SU-DHL-6 (cell line): ENCODE data around the gene CREB5.

Experiments used
- H2AFZ ChIP-seq: fragments of 200-600 bp; sonication (generic); 2 replicates; pipeline ENCODE4 v1.6.1; 2014; ENCODE audit warnings: low read depth, mild to moderate bottlenecking, moderate library complexity, mixed read lengths, antibody characterized with exemption, low read length; ENCODE audit not compliant: severe bottlenecking
- H3F3A ChIP-seq: fragments of 200-600 bp; shearing (Covaris generic); 2 replicates; pipeline ENCODE4 v1.6.0; 2016; ENCODE audit warnings: antibody characterized with exemption, mild to moderate bottlenecking; ENCODE audit not compliant: insufficient read depth
- H3K27ac ChIP-seq: fragments of 200-600 bp; sonication (generic); 2 replicates; pipeline ENCODE4 v1.5.1; 2016; ENCODE audit warnings: low read depth, mild to moderate bottlenecking, low read length, moderate library complexity, mixed read lengths
- H3K27me3 ChIP-seq: fragments of 200-600 bp; sonication (generic), shearing (Covaris generic); 2 replicates; pipeline ENCODE4 v1.6.0; 2014; ENCODE audit warnings: mild to moderate bottlenecking, low read length
- H3K36me3 ChIP-seq: fragments of 200-600 bp; sonication (generic); 2 replicates; pipeline ENCODE4 v1.6.1; 2014; ENCODE audit warnings: mild to moderate bottlenecking, low read length, mixed read lengths
- H3K4me2 ChIP-seq: fragments of 300-600, 200-600 bp; shearing (Covaris generic), sonication (generic); 2 replicates; pipeline ENCODE4 v1.6.0; 2014; ENCODE audit warnings: low read length, low read depth, mild to moderate bottlenecking; ENCODE audit not compliant: poor library complexity, severe bottlenecking
- H3K4me3 ChIP-seq: fragments of 200-600 bp; sonication (generic); 2 replicates; pipeline ENCODE4 v1.5.1; 2014; ENCODE audit warnings: antibody characterized with exemption, low read length, mild to moderate bottlenecking, mixed read lengths; ENCODE audit not compliant: insufficient read depth, poor library complexity, severe bottlenecking
- H3K79me2 ChIP-seq: fragments of 200-600 bp; sonication (generic); 2 replicates; pipeline ENCODE4 v1.6.1; 2014; ENCODE audit warnings: mild to moderate bottlenecking, low read length, moderate library complexity; ENCODE audit not compliant: insufficient read depth
- H3K9ac ChIP-seq: fragments of 200-600 bp; sonication (generic); 2 replicates; pipeline ENCODE4 v1.7.0; 2014; ENCODE audit warnings: mild to moderate bottlenecking, low read length
- H3K9me2 ChIP-seq: fragments of 200-600 bp; sonication (generic); replicated peaks from 2 replicates; pipeline ENCODE4 v1.6.1; 2014; ENCODE audit warnings: low read length; ENCODE audit not compliant: insufficient read depth
- H3K9me3 ChIP-seq: fragments of 200-600 bp; sonication (generic); 2 replicates; pipeline ENCODE4 v1.6.1; 2014; ENCODE audit warnings: low read length, mixed read lengths; ENCODE audit not compliant: insufficient read depth
- H4K20me1 ChIP-seq: fragments of 200-600 bp; sonication (generic); 2 replicates; pipeline ENCODE4 v1.6.1; 2014; ENCODE audit warnings: low read depth, mild to moderate bottlenecking, antibody characterized with exemption, low read length, moderate library complexity, mixed read lengths
- EZH2phosphoT487 ChIP-seq: fragments of 200-600 bp; sonication (generic), shearing (Covaris generic); conservative IDR thresholded peaks from 2 replicates; pipeline ENCODE4 v1.6.1; 2018; ENCODE audit warnings: mild to moderate bottlenecking, antibody characterized with exemption, low read length, moderate library complexity, mixed read lengths
- TF ChIP-seq, protein P1 (sequence below): fragments of 200-600 bp; sonication (generic); IDR thresholded peaks from one replicate; pipeline ENCODE4 v1.5.1; 2017; ENCODE audit warnings: antibody characterized with exemption, mild to moderate bottlenecking, low read length, moderate library complexity; ENCODE audit not compliant: insufficient read depth, poor library complexity, severe bottlenecking

Gene CREB5

GRCh38 chr7:28435152-28435551, 22.8 kb downstream of the CREB5 start:
- no peak overlapping the region for H2AFZ ChIP-seq
- H3K9ac ChIP-seq = no peak overlapping the region
- H3K36me3 ChIP-seq = no peaks in the 10 kb centered on the region
- H3K27me3 ChIP-seq = no peaks in the 10 kb centered on the region
- no peaks in the 10 kb centered on the region for H3K9me3 ChIP-seq
- no peak overlapping the region for H3K4me2 ChIP-seq
- no peaks in the 10 kb centered on the region for H3K79me2 ChIP-seq
- H4K20me1 ChIP-seq = no peaks in the 10 kb centered on the region
- no peak for TF ChIP-seq EZH2phosphoT487
- TF ChIP-seq, protein P1, sequence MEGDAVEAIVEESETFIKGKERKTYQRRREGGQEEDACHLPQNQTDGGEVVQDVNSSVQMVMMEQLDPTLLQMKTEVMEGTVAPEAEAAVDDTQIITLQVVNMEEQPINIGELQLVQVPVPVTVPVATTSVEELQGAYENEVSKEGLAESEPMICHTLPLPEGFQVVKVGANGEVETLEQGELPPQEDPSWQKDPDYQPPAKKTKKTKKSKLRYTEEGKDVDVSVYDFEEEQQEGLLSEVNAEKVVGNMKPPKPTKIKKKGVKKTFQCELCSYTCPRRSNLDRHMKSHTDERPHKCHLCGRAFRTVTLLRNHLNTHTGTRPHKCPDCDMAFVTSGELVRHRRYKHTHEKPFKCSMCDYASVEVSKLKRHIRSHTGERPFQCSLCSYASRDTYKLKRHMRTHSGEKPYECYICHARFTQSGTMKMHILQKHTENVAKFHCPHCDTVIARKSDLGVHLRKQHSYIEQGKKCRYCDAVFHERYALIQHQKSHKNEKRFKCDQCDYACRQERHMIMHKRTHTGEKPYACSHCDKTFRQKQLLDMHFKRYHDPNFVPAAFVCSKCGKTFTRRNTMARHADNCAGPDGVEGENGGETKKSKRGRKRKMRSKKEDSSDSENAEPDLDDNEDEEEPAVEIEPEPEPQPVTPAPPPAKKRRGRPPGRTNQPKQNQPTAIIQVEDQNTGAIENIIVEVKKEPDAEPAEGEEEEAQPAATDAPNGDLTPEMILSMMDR = no peak
- no peak overlapping the region for H3K27ac ChIP-seq
- no peak overlapping the region for H3K4me3 ChIP-seq
- H3K9me2 ChIP-seq = no peaks in the 10 kb centered on the region
- H3F3A ChIP-seq = no peaks in the 10 kb centered on the region

DNA sequence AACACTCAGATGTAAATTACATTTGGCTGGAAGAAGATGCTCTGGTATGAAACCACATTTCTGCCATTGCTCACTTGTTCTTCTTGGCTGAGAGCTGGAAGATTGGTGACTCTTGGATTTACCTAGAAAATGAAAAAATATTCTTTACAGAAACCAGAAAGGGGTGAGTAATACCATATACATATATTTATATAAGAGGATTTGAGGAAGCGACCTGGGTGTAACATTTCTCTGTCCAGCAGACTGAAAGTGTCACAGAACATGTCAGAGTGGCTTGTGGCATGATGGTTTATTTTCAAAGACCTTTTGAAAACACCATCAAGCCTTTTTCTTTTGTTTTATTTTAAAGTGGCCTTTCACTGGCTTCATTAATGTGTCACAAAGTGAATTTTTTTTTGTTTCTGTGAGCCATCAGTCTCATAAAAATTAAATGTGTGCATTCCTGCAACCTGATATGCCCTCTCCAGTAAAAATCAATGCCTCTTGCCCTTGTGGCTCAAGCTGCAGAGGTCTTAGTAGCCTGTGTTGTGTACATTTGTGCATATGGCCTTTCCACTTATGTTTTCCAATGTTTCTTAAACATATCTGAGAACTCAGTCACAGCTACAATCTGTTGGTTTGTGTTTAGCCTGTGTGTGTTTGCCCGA, 23.5 kb downstream of the CREB5 start:
- no peaks in the 10 kb centered on the region for H3K27me3 ChIP-seq
- H3K4me2 ChIP-seq = no peak overlapping the region
- no peaks in the 10 kb centered on the region for H3K9me3 ChIP-seq
- H3K9me2 ChIP-seq = no peaks in the 10 kb centered on the region
- H2AFZ ChIP-seq = no peak overlapping the region
- H3K9ac ChIP-seq = no peak overlapping the region
- H3K4me3 ChIP-seq = no peak overlapping the region
- no peaks in the 10 kb centered on the region for H4K20me1 ChIP-seq
- TF ChIP-seq, protein P1 = no peak
- TF ChIP-seq EZH2phosphoT487 = no peak
- no peaks in the 10 kb centered on the region for H3F3A ChIP-seq
- no peaks in the 10 kb centered on the region for H3K36me3 ChIP-seq
- no peak overlapping the region for H3K27ac ChIP-seq
- H3K79me2 ChIP-seq = no peaks in the 10 kb centered on the region

- H2AFZ ChIP-seq = no peak overlapping the region
Measured at GRCh38 chr7:28440055-28440601, 27.8 kb downstream of the CREB5 start.

More at GRCh38 chr7:28440055-28440601, 27.8 kb downstream of the CREB5 start:
- H3K36me3 ChIP-seq = no peaks in the 10 kb centered on the region
- H3K9ac ChIP-seq = no peak overlapping the region
- H3F3A ChIP-seq = no peaks in the 10 kb centered on the region
- H3K27ac ChIP-seq = no peak overlapping the region
- H3K4me3 ChIP-seq = no peak overlapping the region
- H3K9me2 ChIP-seq = no peaks in the 10 kb centered on the region
- no peak overlapping the region for H3K4me2 ChIP-seq
- no peaks in the 10 kb centered on the region for H3K79me2 ChIP-seq
- TF ChIP-seq EZH2phosphoT487 = no peak
- TF ChIP-seq, protein P1 = no peak
- 0 out of 2 replicates have a peak, but pooled peaks cover 3% of the 10 kb centered on the region for H3K9me3 ChIP-seq
- H3K27me3 ChIP-seq = no peaks in the 10 kb centered on the region
- no peaks in the 10 kb centered on the region for H4K20me1 ChIP-seq
